GM18858 (cell line): Measurements from ENCODE around the gene OR2G2.

Experiments
- ATAC-seq: cut with Tn5 transposase; IDR thresholded peaks from one replicate; pipeline ENCODE4 v1.9.1; 2021; ENCODE audit not compliant: unreplicated experiment

OR2G2 gene, protein sequence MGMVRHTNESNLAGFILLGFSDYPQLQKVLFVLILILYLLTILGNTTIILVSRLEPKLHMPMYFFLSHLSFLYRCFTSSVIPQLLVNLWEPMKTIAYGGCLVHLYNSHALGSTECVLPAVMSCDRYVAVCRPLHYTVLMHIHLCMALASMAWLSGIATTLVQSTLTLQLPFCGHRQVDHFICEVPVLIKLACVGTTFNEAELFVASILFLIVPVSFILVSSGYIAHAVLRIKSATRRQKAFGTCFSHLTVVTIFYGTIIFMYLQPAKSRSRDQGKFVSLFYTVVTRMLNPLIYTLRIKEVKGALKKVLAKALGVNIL

GRCh38 chr1:247588060-247588459, at the start of gene OR2G2:
Gene OR2G2 (plus strand): TSS chr1:247588360. CDS start chr1:247588360, 0 bp downstream.
- ATAC-seq = no peak

- no peak for ATAC-seq
Observed at GRCh38 chr1:247538561-247538960, 49.6 kb upstream of the OR2G2 start.

- no peak for ATAC-seq
Observed at GRCh38 chr1:247539215-247539614, 48.9 kb upstream of the OR2G2 start.

DNA sequence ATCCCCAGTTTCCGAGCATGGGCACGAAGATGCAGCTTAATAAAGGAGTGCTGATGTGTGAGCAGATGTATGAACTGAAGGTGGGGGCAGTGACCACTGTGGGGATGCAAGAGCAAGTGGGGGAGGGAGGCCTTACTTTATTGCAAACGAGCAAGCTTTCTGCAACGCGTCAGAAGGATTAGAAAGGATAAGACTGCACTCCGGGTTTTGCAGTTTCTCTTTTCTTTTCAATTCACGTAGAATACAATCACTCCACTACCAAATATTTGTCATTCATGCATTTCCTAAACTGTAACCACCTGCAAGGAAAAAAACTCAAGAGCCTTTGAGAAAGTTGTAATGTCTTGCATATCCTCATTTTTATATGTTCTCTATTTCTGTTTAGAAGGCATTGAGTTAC, 47.6 kb upstream of the OR2G2 start:
- no peak for ATAC-seq

DNA sequence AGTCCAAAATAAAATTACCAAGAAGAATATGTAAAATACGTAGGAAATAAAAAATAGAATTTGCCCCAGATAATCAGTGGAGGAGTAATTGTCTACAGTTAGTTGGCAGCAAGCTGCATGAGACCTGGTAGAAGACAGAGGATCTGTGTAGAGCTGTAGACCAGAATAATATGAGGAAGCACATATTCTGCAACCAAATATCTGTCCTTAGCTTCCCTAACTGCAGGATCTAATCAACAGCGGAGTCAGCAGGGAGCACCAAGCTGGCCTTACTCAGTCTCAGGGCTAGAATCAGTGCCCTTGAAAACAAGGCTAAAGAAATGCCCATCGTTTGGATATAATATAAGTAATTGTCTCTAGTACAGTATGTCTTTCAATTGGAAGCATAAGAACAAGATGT, 45.3 kb upstream of the OR2G2 start:
- ATAC-seq = no peak

DNA sequence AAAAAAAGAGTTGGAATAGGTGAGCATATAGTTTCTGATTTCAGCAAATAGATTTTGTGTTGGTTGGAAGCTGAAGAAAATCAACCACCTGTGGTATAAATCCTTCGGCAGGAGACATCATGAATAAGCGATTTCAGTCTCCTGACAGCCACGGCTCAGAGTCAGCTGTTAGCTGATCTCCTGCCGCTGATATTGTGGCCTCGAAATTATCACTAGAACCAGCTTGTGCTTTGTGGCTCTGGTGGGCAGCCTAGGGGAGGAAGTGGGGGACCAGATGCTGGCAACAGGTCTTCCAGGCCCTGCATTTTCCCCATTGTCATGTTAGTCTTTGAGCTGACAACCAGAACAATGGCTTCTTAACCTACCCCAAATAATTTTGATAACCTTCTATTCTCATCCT, 40.1 kb upstream of the OR2G2 start:
- no peak for ATAC-seq

DNA sequence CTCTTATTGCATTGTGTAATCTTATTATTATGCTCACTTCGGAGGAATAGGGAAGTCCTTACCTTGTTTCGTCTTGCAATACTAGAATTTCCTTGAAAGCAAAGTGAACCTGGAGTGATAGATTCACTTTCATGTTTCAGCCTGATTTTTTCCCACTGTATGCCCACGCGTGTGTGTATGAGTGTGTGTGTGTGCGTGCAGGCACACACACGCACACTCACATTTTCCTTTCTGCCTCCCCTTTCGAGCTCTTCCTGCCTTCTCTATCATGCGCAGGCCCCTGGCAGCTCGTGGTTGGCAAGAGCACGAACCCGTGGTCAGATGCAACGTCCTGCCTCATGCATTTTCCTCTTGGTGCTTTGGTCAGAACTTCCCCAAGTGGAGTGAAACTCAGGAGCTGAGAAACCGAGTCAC, 39.4 kb upstream of the OR2G2 start, which contains the start of gene GCSAML:
Gene GCSAML (plus strand): TSS at position 366 of the 414 bp plus-strand sequence. CDS start 58 bp downstream, outside the sequence.
- no peak for ATAC-seq

GRCh38 chr1:247551721-247552120, 36.4 kb upstream of the OR2G2 start:
- no peak for ATAC-seq

- ATAC-seq = no peak
Observed at GRCh38 chr1:247552231-247552630, 35.9 kb upstream of the OR2G2 start.

GRCh38 chr1:247557926-247558674, 30.1 kb upstream of the OR2G2 start:
- ATAC-seq = no peak

DNA sequence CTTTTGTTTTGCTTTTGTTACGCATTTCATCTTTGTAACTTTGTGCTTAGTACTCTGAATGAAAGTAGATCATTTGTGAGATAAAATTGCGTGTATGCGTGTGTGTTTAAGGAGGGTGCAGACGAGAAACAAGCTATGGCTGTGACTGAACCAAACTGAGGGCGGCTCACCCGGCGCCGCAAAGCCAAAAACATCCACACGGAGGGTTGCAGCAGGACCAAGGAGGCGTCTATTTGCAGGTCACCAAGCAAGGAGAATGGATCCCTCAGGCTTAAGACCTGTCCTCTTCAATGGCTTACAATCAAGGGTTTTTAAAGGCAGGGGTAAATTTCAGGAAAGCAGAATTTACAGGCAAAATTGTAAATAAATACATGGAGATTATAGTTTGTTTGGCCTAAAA, 26.4 kb upstream of the OR2G2 start:
- ATAC-seq = no peak

- ATAC-seq = no peak
Observed at GRCh38 chr1:247562198-247562597, 26.0 kb upstream of the OR2G2 start.

- no peak for ATAC-seq
Observed at GRCh38 chr1:247574236-247574635, 13.9 kb upstream of the OR2G2 start.

DNA sequence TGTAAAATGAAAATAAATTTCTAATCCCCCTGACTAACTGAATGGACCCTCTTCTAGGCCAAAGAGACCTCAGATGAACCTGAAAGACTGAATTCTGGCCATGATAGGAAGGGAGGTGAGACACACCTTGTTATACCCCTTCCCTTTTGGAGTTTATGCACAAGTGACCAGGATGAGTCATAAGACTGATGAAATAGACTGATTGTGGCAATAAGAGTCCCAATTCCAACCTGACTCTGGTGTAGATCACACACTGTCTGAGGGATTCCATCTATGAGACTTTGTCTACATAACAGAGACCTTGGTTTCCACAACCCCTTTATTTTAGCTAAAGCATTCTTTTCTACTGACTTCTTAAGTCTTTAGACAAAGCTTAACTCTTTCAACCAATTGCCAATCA, 13.5 kb upstream of the OR2G2 start:
- no peak for ATAC-seq

GRCh38 chr1:247576514-247576913, 11.6 kb upstream of the OR2G2 start:
- no peak for ATAC-seq

DNA sequence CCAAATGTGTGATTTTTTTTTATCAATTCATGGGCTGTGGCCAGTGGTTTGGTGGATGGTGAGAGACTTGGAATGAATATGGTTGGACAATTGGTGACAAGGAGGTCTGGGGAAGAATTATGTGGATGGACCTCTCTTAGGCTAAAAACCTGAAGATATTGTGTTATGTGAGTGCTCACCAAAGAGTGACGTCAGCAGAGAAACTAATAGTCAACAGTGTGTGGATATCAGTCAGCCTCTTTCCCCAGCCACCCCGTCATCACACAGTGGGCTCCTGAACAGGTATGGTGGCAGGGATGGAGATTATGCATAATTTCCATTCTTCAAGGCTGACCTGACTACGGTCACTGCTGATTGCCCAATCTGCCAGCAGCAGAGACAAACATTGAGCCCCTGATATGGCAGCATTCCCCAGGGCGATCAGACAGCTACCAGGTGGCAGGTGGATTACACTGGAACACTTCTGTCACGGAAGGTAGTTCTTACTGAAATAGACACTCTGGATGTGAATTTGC, 9.2 kb upstream of the OR2G2 start:
- no peak for ATAC-seq

DNA sequence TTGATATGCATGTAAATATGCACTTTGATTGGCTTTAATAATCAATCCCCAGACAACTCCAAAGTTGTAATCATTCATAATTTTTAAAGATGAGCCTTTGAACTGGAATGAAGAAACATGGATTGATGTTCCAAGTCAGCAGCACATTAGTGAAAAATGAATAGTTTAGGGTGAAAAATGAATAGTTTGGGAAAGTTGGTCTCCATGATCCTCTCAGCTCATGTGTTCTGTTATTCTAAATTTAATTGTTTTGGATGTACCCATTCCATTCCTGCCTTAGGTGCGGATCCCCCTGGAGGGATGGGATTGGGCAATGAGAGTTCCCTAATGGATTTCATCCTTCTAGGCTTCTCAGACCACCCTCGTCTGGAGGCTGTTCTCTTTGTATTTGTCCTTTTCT, 17.1 kb downstream of the OR2G2 start, which contains the start of gene OR2G3:
Gene OR2G3 (plus strand): TSS at position 301 of the 400 bp plus-strand sequence. CDS start 0 bp downstream, at position 301.
- no peak for ATAC-seq

GRCh38 chr1:247613405-247613804, 25.2 kb downstream of the OR2G2 start:
- ATAC-seq = no peak

DNA sequence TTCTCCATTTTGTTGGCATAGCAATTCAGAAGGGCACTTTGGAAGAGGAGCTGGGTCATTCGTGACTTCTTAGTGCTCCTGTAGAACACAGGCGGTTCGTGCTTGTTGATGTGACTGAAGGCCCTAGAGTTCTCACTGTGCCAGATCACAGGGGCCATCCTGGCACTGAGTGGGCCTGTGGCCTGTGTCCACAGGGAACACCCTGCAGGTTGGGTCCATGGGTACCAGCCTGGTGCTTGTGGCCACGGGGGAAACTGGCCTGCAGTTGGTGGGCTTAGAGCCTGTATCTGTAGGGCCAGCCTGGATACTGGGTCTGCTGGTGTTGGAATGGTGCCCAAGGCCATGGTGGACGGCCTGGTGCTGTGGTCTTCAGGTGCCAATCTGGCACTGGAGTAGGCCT, 26.5 kb downstream of the OR2G2 start:
- no peak for ATAC-seq

GRCh38 chr1:247627951-247628350, 39.8 kb downstream of the OR2G2 start:
- no peak for ATAC-seq

DNA sequence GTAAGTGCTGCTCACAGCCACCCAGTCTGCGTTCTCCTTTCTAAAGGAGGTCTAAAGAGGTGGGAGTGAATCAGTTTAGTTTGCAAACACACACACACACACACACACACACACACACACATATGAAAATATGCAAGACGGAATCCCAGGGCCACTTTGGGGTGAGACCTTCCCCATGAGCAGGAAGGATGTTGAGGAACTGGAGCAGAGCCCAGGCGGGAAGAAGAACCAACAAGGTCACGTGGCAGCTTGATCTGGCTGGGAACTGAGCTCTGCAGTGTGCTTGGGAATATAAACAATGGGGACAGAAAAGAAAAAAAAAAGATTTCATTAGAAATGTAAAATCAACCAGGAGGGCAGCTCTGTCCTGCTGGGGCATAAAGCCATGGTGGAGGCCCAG, 49.9 kb downstream of the OR2G2 start:
- ATAC-seq = no peak

DNA sequence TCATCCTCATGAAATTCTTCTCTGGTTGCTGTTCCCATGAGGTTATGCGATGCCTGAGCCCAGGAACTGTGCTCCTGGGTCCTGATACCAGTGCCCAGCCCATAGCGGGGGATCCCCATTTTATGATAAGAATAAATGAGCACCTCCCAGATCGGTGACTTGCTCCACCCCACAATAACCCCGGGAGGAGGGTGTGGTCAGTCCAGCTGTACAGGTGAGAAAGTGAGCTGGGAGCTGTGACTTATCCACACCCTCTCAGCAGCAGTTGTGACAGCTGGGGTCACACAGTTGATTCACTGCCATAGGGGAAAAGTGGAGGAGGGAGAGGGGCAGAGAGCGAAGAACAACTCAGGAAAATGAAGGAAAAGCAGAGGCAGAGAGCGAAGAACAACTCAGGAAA, 50.6 kb downstream of the OR2G2 start:
- no peak for ATAC-seq
